Heart left ventricle (tissue), 16 donors: ENCODE results near the gene PLSCR1. TPM values are rescaled to one million over a fixed set of nuclear protein-coding genes. Genes with fewer than 3 reads are reported as not detected.

Experiments used
- ATAC-seq, 4 donors: fragments of 200-7000 bp; cut with Tn5 transposase; one replicate each; pipeline ENCODE4 v1.9.1; 2020 to 2022; ENCODE audit warnings: moderate library complexity in 4 of 4, mild to moderate bottlenecking in 3 of 4, moderate number of reproducible peaks in 1 of 4
- DNase-seq, 5 donors: peaks; one replicate each; pipeline ENCODE4 v3.0.0-alpha.2; 2020
- H3K27ac ChIP-seq, 12 donors: fragments of 200-600 bp; sonication (generic) in 4 of 12; one replicate each; pipeline versions ENCODE4 v1.5.0 to v1.8.0; 2016 to 2022; ENCODE audit warnings: mild to moderate bottlenecking in 2 of 12
- H3K27me3 ChIP-seq, 9 donors: fragments of 200-600 bp; sonication (generic) in 2 of 9; one replicate each; pipeline versions ENCODE4 v1.5.1 to v1.8.0; 2016 to 2022; ENCODE audit warnings: mild to moderate bottlenecking in 3 of 9
- H3K36me3 ChIP-seq, 9 donors: fragments of 200-600 bp; sonication (generic) in 2 of 9; one replicate each; pipeline versions ENCODE4 v1.5.0 to v1.8.0; 2018 to 2022; ENCODE audit warnings: mild to moderate bottlenecking in 2 of 9
- H3K4me1 ChIP-seq, 12 donors: fragments of 200-600 bp; sonication (generic) in 4 of 12; one replicate each; pipeline versions ENCODE4 v1.5.0 to v1.8.0; 2016 to 2022; ENCODE audit warnings: mild to moderate bottlenecking in 3 of 12
- H3K4me3 ChIP-seq, 12 donors: fragments of 200-600 bp; sonication (generic) in 4 of 12; one replicate each; pipeline versions ENCODE4 v1.5.0 to v1.8.0; 2017 to 2022; ENCODE audit warnings: mild to moderate bottlenecking in 9 of 12, moderate library complexity in 4 of 12
- H3K9me3 ChIP-seq, 12 donors: fragments of 200-600 bp; sonication (generic) in 4 of 12; one replicate each; pipeline versions ENCODE4 v1.5.0 to v1.8.0; 2016 to 2022; ENCODE audit warnings: mild to moderate bottlenecking in 1 of 12
- CTCF ChIP-seq, 12 donors: fragments of 200-600 bp; sonication (generic) in 4 of 12; IDR thresholded peaks; one replicate each; pipeline versions ENCODE4 v1.5.0 to v1.8.0; 2018 to 2022; ENCODE audit warnings: antibody characterized with exemption in 12 of 12, mild to moderate bottlenecking in 5 of 12
- POLR2A ChIP-seq, 2 donors: fragments of 450-650 bp; IDR thresholded peaks; one replicate each; pipeline ENCODE4 v1.6.1; 2017; ENCODE audit warnings: antibody characterized with exemption in 2 of 2, mild to moderate bottlenecking in 2 of 2, moderate library complexity in 2 of 2
- WGBS, 4 donors: extraction: QIAGEN DNeasy Blood & Tissue Kit in 2 of 4; methylation state at CpG; one replicate each; pipeline versions ENCODE4 v1.1.5 to v1.1.7; 2013 to 2018; 5-methylcytosine and 5-hydroxymethylcytosine counted together
- intact Hi-C, 10 donors: fragments of 100-400 bp; cut with DNase I; formaldehyde crosslinking; loops; one replicate each; pipeline versions ENCODE4 v1.11.1 to v1.14.2; 2022
- polyA plus RNA-seq, 2 donors: library from polyadenylated mRNA; stranded (reverse); fragments of 200-250 nt; gene quantifications; one replicate each; pipeline ENCODE4 v1.2.3, GENCODE V29; 2013
- total RNA-seq, 9 donors: library from RNA; depleted of rRNA in 2 of 9; stranded (reverse); fragments of >200 nt in 2 of 9; fragmentation: NEBNext Ultra II Directional in 3 of 9; extraction: Animal tissue kit (Norgen Biotek cat#: 25700) in 3 of 9; gene quantifications; one replicate each; pipeline versions ENCODE4 v1.1.0 to v1.2.4, GENCODE V29; 2016 to 2023
- donor health status: ischemic (EF 13 %, LVEDD 7.1; RV severe dilation, severe dysfunction).
- donor health status: healthy with polysubstance abuse.
- donor health status: DM: no; HTN: yes; CAD: no.
- donor health status: DM: no; HTN: no; CAD: no.
- donor health status: ischemic (EF 25% LVEDD 6.9; RV normal size, moderate dysfunction).
- donor health status: ischemic (EF 25% LVEDD 5.7; RV mildly dilated, moderate dysfunction).
- donor health status: healthy.
- donor health status: DM: yes; HTN: yes; CAD: no.
- donor health status: ischemic (EF 35%, LVEDD 5.7; RV mildly dilated, moderate dysfunction).
- donor health status: nonischemic (EF 11% LVEDD 7.7; RV severe dilation, severe dysfunction).
- donor health status: DM: yes; HTN: yes; CAD: no.
- donor health status: PGD.
- donor health status: ischemic (EF 29% LVEDD 5.4; RV normal size, mild dysfunction).
- donor health status: nonischemic (EF 23%, LVEDD 6.1; RV moderate dilation, normal function).

PLSCR1 gene
- total and polyA plus RNA-seq, 11 donors = 6.9 to 113 (median 25.8) TPM

GRCh38 chr3:146473726-146474125, 70.7 kb downstream of the PLSCR1 start:
- WGBS, 4 donors = 72 to 86% (median 80%) methylated on average over 2 of the region's 2 CpGs
- H3K27ac ChIP-seq = no peak overlapping the region
- TF ChIP-seq POLR2A (IDR thresholded peaks at IDR 0.05) (no peak), CTCF (IDR thresholded peaks at IDR 0.05) (no peak)
- peaks cover 0 to 4% (median 0%) of the 10 kb centered on the region in 9 donors for H3K27me3 ChIP-seq
- peaks cover 0 to 11% (median 2%) of the 10 kb centered on the region in 12 donors for H3K4me1 ChIP-seq
- H3K4me3 ChIP-seq = no peak overlapping the region
- ATAC-seq (no peak), DNase-seq (no peak)
- intact Hi-C loops = no loop called here
- H3K9me3 ChIP-seq = no peaks in the 10 kb centered on the region
- no peaks in the 10 kb centered on the region for H3K36me3 ChIP-seq

- TF ChIP-seq POLR2A (IDR thresholded peaks at IDR 0.05) (no peak), CTCF (IDR thresholded peaks at IDR 0.05) (no peak)
- no peak for ATAC-seq
- H3K27ac ChIP-seq = no peak overlapping the region
- no peak overlapping the region for H3K4me3 ChIP-seq
- intact Hi-C loops = no loop called here
- no peaks in the 10 kb centered on the region for H3K36me3 ChIP-seq
- H3K4me1 ChIP-seq = peaks cover 0 to 11% (median 2%) of the 10 kb centered on the region in 12 donors
- H3K27me3 ChIP-seq = peaks cover 0 to 4% (median 0%) of the 10 kb centered on the region in 9 donors
- WGBS, 4 donors = 93 to 100% (median 99%) methylated on average over 1 of the region's 1 CpG
- no peak for DNase-seq
- no peaks in the 10 kb centered on the region for H3K9me3 ChIP-seq
Measured at GRCh38 chr3:146472611-146473010, 71.8 kb downstream of the PLSCR1 start.

- 94 to 100% (median 97%) methylated on average over 1 of the region's 1 CpG for WGBS, 4 donors
- Histone ChIP-seq H3K4me3 (no peak overlapping the region), H3K27me3 (no peaks in the 10 kb centered on the region), H3K9me3 (no peaks in the 10 kb centered on the region), H3K4me1 (peaks cover 0 to 11% (median 2%) of the 10 kb centered on the region in 12 donors), H3K36me3 (no peaks in the 10 kb centered on the region), H3K27ac (no peak overlapping the region)
- no peak for DNase-seq
- ATAC-seq = no peak
- intact Hi-C loops = no loop called here
- TF ChIP-seq POLR2A (IDR thresholded peaks at IDR 0.05) = no peak
- TF ChIP-seq CTCF (IDR thresholded peaks at IDR 0.05) = no peak
Measured at GRCh38 chr3:146471012-146471411, 73.4 kb downstream of the PLSCR1 start.

GRCh38 chr3:146470425-146470990, 73.9 kb downstream of the PLSCR1 start:
- no peaks in the 10 kb centered on the region for H3K36me3 ChIP-seq
- no peaks in the 10 kb centered on the region for H3K27me3 ChIP-seq
- no peak overlapping the region for H3K27ac ChIP-seq
- 92 to 93% (median 92%) methylated on average over 9 of the region's 9 CpGs for WGBS, 4 donors
- no peaks in the 10 kb centered on the region for H3K9me3 ChIP-seq
- no peak for ATAC-seq
- no peak for DNase-seq
- intact Hi-C loops = no loop called here
- no peak for TF ChIP-seq CTCF (IDR thresholded peaks at IDR 0.05)
- TF ChIP-seq POLR2A (IDR thresholded peaks at IDR 0.05) = no peak
- no peak overlapping the region for H3K4me3 ChIP-seq
- peaks cover 0 to 11% (median 2%) of the 10 kb centered on the region in 12 donors for H3K4me1 ChIP-seq
